ENCODE results near the gene PACSIN3.
A peak's percentile ranks its signal among the peaks of the same experiment; 100 is the strongest.

PACSIN3 gene

GRCh38 chr11:47188259-47188658 is 2.0 kb upstream of the PACSIN3 start:
- no peak for DNase-seq
- Mint-ChIP-seq H3K27me3 (ENCODE audit: low read depth, poor library complexity) (peaks cover 45% of the 10 kb centered on the region), H3K9me3 (no peaks in the 10 kb centered on the region), H3K36me3 (ENCODE audit: low read depth) (no peaks in the 10 kb centered on the region), H3K4me3 (peak overlapping the region; percentile 80), H3K4me1 (peaks cover 32% of the 10 kb centered on the region), H3K27ac (no peak overlapping the region)
- no peak for TF ChIP-seq CTCF (IDR thresholded peaks at IDR 0.05)

GRCh38 chr11:47187723-47188122 is 1.5 kb upstream of the PACSIN3 start:
- TF ChIP-seq CTCF (IDR thresholded peaks at IDR 0.05), result no peak
- Mint-ChIP-seq H3K36me3 (ENCODE audit: low read depth) (no peaks in the 10 kb centered on the region), H3K4me3 (peak overlapping the region; percentile 80), H3K27ac (no peak overlapping the region), H3K9me3 (no peaks in the 10 kb centered on the region), H3K4me1 (peaks cover 30% of the 10 kb centered on the region), H3K27me3 (ENCODE audit: low read depth, poor library complexity) (peaks cover 43% of the 10 kb centered on the region)
- no peak for DNase-seq

- TF ChIP-seq CTCF (IDR thresholded peaks at IDR 0.05), result no peak
- Mint-ChIP-seq H3K36me3 (ENCODE audit: low read depth) (no peaks in the 10 kb centered on the region), H3K27ac (no peak overlapping the region), H3K27me3 (ENCODE audit: low read depth, poor library complexity) (peaks cover 43% of the 10 kb centered on the region), H3K4me1 (peaks cover 30% of the 10 kb centered on the region), H3K4me3 (peak overlapping the region; percentile 80), H3K9me3 (no peaks in the 10 kb centered on the region)
- peak; percentile 68 for DNase-seq
Observed at GRCh38 chr11:47186700-47187695, 764 bp upstream of the PACSIN3 start.

GRCh38 chr11:47185305-47186075 is 744 bp downstream of the PACSIN3 start:
- Mint-ChIP-seq H3K27ac (peak overlapping the region; percentile 48), H3K27me3 (ENCODE audit: low read depth, poor library complexity) (peaks cover 42% of the 10 kb centered on the region), H3K4me1 (peaks cover 30% of the 10 kb centered on the region), H3K9me3 (no peaks in the 10 kb centered on the region), H3K36me3 (ENCODE audit: low read depth) (no peaks in the 10 kb centered on the region), H3K4me3 (peak overlapping the region; percentile 78)
- TF ChIP-seq CTCF (IDR thresholded peaks at IDR 0.05), result no peak
- peak; percentile 66 for DNase-seq

- H3K36me3 Mint-ChIP-seq (ENCODE audit: low read depth), result peaks cover under 1% of the 10 kb centered on the region
- H3K27ac Mint-ChIP-seq, result no peak overlapping the region
- TF ChIP-seq CTCF (IDR thresholded peaks at IDR 0.05), result no peak
- DNase-seq, result peak; percentile 28
- H3K4me1 Mint-ChIP-seq, result peaks cover 30% of the 10 kb centered on the region
- H3K4me3 Mint-ChIP-seq, result peak overlapping the region; percentile 78
- H3K9me3 Mint-ChIP-seq, result no peaks in the 10 kb centered on the region
- peaks cover 38% of the 10 kb centered on the region for H3K27me3 Mint-ChIP-seq (ENCODE audit: low read depth, poor library complexity)
Observed at GRCh38 chr11:47184711-47185304, 1.4 kb downstream of the PACSIN3 start.
